Suprapubic skin (tissue), 4 donors: ENCODE data around the gene SEMA5B.

Source experiments
- EP300 ChIP-seq: sonication (generic); formaldehyde crosslinking; IDR thresholded peaks from one replicate; pipeline ENCODE4 v1.6.1; 2017; ENCODE audit warnings: antibody characterized with exemption
- POLR2A ChIP-seq, 2 donors: fragments of 450-650 bp; IDR thresholded peaks; one replicate each; pipeline ENCODE4 v1.6.1; 2017; ENCODE audit warnings: antibody characterized with exemption in 2 of 2, mild to moderate bottlenecking in 2 of 2, moderate library complexity in 2 of 2
- POLR2AphosphoS5 ChIP-seq, 3 donors: sonication (generic); formaldehyde crosslinking; IDR thresholded peaks; one replicate each; pipeline ENCODE4 v1.6.1; 2017; ENCODE audit warnings: antibody characterized with exemption in 3 of 3
- TF ChIP-seq, protein P1 (sequence below), 2 donors: fragments of 200-600 bp in 1 of 2; fragments of 450-650 bp in 1 of 2; sonication (generic) in 1 of 2; IDR thresholded peaks; one replicate each; pipeline ENCODE4 v1.5.1; 2016 to 2019; ENCODE audit warnings: antibody characterized with exemption in 2 of 2, mild to moderate bottlenecking in 1 of 2, moderate library complexity in 1 of 2

DNA sequence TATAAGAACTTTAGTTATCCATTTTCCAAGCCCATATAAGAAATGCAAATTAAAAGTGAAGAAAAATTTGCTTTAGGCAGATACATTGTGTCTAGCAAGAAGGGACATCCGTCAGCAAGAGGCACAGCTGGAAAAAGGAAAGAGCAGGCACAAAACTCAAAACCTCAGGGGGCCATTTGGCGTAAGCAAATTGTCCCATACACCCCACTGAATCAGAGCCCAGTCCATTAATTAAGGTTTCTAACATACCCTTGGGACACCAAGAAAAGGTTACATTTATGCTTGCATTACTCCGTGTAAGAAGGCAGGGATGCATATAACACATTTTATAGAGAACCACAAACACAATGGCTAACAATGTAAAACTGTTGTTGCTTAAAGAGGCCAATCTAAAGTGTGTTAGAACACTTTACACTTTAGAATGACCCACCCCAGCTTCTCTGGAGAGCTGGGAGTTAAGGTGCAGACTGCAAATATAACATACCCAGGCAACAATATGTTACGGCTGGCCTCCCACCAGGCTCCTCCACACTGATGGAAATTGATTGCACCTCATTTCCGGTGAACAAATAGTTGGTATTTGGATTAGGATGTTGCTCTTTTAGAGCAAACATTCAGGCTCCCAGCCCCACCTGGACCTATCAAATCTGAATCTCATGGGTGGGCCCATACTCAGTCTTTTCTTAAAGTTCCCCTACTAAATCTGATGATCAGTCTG lies 23.2 kb downstream of the SEMA5B start:
- TF ChIP-seq, protein P1, sequence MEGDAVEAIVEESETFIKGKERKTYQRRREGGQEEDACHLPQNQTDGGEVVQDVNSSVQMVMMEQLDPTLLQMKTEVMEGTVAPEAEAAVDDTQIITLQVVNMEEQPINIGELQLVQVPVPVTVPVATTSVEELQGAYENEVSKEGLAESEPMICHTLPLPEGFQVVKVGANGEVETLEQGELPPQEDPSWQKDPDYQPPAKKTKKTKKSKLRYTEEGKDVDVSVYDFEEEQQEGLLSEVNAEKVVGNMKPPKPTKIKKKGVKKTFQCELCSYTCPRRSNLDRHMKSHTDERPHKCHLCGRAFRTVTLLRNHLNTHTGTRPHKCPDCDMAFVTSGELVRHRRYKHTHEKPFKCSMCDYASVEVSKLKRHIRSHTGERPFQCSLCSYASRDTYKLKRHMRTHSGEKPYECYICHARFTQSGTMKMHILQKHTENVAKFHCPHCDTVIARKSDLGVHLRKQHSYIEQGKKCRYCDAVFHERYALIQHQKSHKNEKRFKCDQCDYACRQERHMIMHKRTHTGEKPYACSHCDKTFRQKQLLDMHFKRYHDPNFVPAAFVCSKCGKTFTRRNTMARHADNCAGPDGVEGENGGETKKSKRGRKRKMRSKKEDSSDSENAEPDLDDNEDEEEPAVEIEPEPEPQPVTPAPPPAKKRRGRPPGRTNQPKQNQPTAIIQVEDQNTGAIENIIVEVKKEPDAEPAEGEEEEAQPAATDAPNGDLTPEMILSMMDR (IDR thresholded peaks at IDR 0.05): no peak
- no peak for TF ChIP-seq POLR2A (IDR thresholded peaks at IDR 0.05)
- no peak for TF ChIP-seq EP300
- no peak for TF ChIP-seq POLR2AphosphoS5 (IDR thresholded peaks at IDR 0.05)
